Measurements from ENCODE around the gene XYLB.

XYLB gene

DNA sequence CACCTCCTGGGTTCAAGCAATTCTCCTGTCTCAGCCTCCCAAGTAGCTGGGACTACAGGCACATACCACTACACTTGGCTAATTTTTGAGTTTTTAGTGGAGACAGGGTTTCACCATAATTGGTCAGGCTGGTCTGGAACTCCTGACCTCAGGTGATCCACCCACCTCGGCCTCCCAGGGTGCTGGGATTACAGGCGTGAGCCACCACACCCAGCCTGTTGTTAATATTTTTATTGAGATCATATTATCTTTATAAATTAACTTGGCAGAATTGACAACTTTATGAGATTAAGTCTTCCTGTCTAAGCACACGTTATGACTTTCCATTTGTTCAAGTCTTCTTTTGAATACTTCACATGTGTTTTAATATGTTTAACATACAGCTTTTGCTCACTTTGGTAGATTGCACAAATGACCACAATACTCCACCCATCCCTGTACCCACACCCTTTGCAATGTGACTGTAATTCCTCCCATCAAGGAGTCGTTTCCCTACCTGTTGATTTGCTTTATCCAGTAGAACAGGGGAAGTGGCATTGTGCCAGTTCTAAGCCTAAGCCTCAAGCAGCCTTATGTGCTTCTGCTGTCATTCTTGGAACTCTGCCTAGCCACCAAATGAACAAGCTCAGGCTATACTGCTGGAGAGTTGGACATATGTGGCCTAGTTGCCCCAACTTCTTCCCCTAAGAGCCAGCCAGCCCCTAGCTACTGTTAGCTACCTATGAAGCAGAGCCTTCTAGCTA lies 8.2 kb downstream of the XYLB start:
- peak; percentile 31 for DNase-seq (ENCODE audit: low read depth, low spot score)
- no peak overlapping the region for H3K27ac ChIP-seq

DNA sequence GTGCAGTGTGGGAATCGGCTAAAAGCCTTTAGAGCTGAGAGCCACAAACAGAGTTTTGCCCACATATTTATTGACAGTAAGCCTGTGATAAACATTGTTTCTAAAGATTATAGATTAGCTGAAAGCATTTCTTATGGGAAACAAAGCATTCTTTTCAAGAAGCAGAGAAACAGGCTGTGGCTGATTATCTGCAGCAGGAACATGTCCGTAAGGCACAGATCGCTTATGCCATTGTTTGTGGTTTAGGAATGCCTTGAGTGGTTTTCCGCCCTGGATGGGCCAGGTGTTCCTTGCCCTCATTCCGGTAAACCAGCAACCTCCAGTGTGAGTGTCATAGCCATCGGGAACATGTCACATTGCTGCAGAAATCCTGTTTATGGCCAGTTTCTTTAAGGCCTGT lies 12.5 kb downstream of the XYLB start:
- H3K27ac ChIP-seq = no peak overlapping the region
- DNase-seq (ENCODE audit: low read depth, low spot score) = no peak

DNA sequence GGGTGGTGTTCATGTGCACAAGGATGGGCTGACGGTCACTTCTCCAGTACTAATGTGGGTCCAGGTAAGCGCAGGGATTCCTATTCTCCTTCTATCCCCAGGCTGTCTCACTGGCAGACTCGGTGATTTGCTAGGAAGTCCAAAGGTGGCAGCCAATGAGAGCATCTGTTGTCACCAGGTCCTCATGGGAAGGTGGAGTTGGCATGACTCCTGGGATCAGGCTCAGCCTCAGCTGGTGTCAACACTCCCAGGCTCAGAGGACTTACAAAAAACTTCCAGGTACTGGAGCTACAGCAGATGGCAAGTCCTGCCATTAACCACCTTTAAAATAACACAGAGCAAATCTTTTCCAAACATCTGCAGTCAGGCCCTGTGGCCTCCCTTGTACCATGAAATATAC lies 13.8 kb downstream of the XYLB start:
- H3K27ac ChIP-seq = no peak overlapping the region
- DNase-seq (ENCODE audit: low read depth, low spot score) = no peak

DNA sequence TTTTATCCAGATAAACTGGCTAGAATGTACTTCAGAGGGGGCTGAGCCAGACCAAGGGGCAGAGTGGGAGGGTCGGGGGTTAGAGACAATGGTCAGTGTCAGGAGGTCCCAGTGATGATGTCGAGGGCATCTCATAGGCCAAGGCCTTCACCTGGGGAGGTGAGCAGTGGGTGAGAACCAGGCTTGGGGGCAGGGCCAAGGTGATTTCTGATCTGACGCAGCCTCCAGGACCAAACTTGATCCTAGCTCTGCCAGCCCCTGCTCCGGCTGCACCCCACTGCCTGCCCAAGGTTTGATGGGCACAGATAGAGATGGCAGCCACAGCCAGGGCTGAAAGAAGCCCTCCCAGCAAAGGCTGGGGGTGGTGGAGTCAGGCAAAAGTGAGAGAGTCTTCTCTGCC lies 14.9 kb downstream of the XYLB start:
- no peak for DNase-seq (ENCODE audit: low read depth, low spot score)
- H3K27ac ChIP-seq = no peak overlapping the region

DNA sequence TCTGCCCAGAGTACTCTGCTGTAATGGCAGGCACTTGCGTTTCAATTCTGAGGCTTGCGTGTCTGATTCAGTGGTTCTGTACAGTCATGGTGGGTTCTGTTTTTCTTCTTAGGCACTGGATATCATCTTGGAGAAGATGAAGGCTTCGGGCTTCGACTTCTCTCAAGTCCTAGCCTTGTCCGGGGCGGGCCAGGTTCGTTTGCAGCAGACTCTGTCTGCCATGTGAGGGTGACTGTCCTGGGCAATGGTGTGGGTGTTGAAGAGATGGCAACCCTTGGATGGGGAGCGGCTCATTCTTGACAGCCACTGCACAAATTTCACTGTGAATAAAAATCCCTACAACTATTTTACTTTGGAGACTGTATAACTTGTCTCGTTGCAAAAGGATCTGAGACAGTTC lies 16.2 kb downstream of the XYLB start:
- DNase-seq (ENCODE audit: low read depth, low spot score) = no peak

DNA sequence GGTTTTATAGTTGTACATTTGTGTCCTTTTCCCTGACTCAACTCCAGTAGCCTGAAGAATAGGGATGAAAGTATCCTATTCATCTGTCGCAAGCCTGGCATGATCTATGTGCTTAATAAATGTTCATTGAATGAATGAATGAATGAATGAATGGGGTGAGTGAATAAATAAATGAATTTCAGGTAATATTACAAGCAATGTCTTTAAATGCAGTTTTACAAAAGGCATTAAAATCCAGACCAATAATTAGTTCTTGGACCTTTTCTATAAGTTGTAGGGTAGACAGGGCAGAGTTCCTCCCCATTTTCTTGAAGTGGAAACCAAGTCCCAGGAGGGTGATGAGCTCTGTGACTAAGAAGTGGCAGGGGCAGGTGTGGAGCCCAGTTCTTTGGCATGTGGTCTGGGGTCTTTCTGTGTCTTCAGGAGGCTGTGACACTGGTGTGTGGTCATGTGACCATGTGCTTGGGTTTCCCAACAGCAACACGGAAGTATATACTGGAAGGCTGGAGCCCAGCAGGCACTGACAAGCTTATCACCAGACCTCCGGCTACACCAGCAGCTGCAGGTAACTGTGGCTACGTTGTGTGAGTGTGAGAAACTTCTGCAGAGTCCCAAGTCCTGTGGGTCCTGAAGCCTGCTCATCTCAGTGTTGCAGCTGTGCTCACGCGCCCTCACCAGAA lies 18.3 kb downstream of the XYLB start:
- no peak overlapping the region for H3K27ac ChIP-seq
- no peak for DNase-seq (ENCODE audit: low read depth, low spot score)

More for the DNA sequence above, 16.2 kb downstream of the XYLB start:
- no peak overlapping the region for H3K27ac ChIP-seq

DNA sequence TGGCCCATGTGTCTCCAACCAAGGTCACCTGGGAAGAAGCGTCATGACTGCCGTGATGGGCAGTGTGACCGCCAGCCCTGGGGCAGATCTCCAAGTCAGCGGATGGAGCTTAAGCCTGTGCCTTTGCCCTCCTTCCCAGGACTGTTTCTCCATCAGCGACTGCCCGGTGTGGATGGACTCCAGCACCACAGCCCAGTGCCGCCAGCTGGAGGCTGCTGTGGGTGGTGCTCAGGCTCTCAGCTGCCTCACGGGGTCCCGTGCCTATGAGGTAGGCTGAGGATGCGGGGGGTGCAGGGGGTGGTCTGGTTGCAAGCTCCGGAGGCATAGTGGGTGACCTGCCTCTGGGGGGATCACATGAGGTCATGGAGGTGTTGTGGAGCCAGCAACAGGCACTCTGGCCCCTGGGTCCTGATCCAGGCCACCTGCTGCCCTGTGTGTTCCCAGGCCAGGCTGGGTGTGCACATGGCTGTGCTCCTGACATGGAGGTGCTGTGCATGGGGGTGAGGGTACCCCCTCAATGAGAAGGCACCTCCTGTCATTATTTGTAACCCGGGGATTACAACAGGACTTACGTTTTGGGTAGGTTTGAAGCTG lies 19.0 kb downstream of the XYLB start:
- no peak for DNase-seq (ENCODE audit: low read depth, low spot score)
- no peak overlapping the region for H3K27ac ChIP-seq

DNA sequence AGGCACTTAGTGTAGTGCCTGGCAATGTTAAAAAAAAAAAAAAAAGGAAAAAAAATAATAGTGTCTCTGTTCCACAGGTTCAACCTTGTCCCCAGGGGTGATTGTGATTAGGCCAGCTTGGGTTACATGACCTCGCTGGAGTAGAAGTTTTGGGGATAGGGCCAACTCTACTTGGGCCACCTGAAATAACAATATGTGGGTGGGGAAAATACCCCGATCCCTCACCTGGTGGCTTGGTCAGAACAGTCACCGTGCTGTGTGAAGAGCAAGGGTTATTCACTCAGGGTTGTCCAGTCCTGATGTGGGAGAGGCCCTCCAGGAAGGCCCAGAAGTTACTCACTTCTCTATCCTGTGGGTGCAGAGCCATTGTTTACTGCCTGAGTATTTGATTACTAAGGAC lies 19.5 kb downstream of the XYLB start:
- no peak overlapping the region for H3K27ac ChIP-seq
- DNase-seq (ENCODE audit: low read depth, low spot score) = no peak

DNA sequence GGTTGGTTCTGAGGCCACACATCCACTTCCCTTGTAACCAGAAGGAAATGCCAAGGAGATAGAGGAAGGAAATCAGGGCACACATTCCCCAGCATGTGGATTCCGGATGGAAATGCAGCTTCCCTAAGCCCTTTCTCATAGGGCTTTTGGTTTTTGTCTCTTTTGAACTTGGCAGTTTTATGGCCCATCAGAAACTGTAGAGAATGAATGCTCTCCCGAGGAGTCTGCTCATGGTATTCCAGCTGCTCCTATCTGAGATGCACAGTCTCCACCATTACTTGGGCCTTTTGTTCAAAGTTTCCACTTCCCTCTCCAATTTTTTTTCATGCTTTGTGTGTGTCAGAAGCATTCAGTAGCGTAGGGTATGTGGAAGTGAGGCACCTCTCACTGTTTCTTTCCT lies 21.2 kb downstream of the XYLB start:
- H3K27ac ChIP-seq = no peak overlapping the region
- DNase-seq (ENCODE audit: low read depth, low spot score) = no peak

DNA sequence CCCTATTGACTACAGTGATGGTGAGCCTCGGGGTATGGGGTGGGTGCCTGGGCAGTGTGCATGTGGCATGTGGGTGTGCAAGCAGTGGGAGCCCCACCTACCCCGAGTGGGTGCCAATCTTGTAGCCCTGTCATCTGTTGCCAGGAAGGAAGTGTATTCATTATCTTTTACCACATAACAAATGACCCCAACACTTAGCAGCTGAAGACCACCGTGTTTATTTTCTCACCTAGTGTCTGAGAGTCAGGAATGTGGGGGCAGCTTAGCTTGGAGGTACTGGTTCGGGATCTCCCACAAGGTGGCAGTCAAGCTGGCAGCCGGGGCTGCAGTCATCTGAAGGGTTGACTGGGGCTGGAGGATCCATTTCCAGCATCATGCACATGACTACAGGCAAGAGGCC lies 21.7 kb downstream of the XYLB start:
- no peak overlapping the region for H3K27ac ChIP-seq
- no peak for DNase-seq (ENCODE audit: low read depth, low spot score)

DNA sequence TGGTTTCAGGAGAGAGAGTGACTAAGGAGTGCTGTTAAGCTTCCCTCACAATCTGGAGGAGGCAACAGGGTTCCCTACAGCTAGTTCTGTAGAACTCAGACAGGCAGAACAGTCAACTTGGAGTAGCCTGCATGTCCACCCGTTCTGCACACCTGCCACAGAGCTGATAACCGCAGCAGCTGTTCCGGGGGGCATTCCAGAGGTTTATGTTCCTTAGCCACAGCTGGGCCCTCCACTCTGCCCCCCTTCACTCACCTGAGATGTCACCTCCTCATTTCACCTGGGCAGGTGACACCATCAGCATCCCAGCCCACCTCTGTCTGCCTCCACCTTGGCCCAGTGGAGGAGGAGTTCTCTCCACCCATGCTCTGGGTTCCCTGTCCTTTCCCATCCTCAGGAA lies 22.6 kb downstream of the XYLB start:
- no peak for DNase-seq (ENCODE audit: low read depth, low spot score)
- no peak overlapping the region for H3K27ac ChIP-seq

DNA sequence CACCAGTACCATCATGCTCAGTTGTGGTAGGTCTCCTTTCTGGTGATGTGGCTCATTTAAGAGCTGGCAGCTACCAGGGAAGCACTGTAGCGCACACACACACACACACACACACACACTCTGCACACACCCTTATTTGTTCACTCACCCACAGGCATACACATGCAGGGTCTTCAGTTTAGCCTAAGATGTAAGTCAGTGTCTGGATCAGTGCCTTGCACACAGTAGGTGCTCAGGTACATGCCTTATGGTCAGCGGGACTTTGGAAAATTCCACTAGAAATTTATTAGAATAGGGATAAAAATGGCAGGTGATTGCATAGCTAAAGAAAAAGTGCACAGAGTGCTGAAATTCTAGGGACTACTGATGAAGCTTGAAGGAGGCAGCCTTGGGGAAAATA lies 23.6 kb downstream of the XYLB start:
- DNase-seq (ENCODE audit: low read depth, low spot score) = no peak
- H3K27ac ChIP-seq = no peak overlapping the region

DNA sequence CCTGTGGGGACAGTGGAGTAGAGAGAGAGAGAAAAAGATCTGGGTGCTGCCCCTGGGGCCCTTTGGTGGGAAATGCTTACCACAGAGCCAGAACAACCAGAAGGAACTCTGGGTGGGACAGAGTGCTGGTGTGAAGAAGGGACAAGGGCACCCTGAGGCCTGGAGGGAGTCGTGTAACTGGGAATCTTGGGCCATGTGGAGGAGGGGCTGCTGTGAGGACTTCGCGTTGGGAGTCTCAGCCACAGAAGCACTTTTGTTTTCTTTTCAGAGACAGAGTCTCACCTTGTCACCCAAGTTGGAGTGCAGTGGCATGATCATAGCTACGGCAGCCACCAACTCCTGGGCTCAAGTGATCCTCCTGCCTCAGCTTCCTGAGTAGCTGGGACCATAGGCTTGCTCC lies 24.3 kb downstream of the XYLB start:
- H3K27ac ChIP-seq = no peak overlapping the region

DNA sequence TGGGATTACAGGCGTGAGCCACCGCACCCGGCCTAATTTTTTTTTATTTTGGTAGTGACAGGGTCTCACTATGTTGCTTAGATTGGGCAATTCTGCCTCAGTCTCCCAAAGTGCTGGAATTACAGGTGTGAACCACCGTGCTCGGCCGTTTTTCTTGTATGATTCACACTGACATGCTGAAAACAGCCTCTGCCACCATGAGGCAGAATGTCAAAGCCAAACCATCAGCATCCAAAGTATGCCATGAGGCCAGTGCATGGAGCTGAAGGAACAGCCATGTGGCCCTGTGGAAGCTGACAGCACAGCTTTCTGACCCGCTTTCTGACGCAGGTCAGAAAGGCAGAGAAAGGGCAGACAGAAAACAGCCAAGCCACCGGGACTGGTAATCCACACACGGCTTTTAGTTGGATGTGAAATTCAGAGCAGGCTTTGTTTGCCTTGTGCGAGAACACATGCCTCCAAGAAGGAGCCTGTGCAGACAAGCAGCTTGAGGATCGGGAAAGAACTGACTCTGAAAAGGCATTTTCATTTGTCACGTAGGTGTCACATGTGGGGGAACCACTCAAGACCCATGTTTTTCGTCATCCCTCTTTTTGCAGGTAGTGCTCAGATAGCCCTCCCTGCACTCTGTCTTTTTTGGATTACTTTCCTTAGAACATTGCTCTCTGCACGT lies 25.1 kb downstream of the XYLB start:
- peak overlapping the region; percentile 13 for H3K27ac ChIP-seq
- peak; percentile 63 for DNase-seq (ENCODE audit: low read depth, low spot score)

More for the DNA sequence above, 24.3 kb downstream of the XYLB start:
- DNase-seq (ENCODE audit: low read depth, low spot score) = no peak

DNA sequence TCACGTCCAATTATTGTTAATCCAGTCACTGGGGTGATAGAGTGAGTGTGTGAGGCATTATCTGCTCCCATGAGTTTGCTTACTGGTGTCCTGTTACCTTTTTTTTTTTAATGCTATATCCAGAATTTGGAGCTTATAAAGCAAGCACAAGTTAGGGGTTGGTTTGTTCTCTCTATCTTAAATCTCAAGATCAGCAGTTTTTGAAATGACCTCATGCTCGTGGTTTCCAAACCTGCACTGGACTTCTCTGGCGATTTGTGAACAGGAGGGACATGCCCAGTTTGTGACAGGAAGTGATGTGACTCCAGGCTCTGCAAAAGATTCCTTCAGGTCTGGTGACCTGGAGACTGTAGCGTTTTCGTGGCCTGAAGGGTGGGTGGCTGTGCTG lies 25.6 kb downstream of the XYLB start:
- no peak overlapping the region for H3K27ac ChIP-seq
- no peak for DNase-seq (ENCODE audit: low read depth, low spot score)

DNA sequence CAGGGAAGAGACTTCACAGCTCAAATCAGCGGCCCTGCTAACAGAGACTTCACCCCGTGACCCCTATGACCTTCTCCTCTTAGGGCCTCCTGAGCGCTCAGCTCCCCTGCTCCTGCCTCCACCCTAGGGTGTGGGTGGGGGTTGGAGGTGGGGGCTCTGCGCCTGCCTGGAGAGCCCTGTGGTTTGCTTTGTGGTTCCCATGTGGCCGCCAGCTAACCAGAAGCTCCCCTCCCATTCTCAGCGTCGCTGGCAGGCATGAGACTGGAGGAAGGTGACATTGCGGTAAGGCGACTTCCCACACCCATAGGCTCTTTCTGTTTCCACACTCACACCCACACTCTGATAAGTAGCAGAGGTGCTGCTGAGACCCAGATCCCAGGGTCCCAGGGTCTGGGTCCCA lies 27.6 kb downstream of the XYLB start:
- no peak for DNase-seq (ENCODE audit: low read depth, low spot score)
- no peak overlapping the region for H3K27ac ChIP-seq

DNA sequence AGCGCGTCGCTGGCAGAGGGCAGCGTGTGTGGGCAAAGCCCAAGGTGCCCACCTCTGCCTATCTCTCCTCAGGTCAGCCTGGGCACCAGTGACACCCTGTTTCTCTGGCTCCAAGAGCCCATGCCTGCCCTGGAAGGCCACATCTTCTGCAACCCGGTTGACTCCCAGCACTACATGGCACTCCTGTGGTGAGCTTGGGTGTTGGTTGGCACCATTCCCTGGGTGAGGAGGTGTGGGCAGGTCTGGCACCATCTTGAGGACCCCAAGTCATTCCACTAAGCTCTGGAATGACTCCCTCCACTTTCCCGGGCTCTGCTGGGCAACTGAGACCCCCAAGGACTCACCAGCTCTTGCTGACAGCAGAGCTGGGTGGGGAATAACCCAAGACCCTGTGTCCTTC lies 28.5 kb downstream of the XYLB start:
- no peak overlapping the region for H3K27ac ChIP-seq
- DNase-seq (ENCODE audit: low read depth, low spot score) = no peak

DNA sequence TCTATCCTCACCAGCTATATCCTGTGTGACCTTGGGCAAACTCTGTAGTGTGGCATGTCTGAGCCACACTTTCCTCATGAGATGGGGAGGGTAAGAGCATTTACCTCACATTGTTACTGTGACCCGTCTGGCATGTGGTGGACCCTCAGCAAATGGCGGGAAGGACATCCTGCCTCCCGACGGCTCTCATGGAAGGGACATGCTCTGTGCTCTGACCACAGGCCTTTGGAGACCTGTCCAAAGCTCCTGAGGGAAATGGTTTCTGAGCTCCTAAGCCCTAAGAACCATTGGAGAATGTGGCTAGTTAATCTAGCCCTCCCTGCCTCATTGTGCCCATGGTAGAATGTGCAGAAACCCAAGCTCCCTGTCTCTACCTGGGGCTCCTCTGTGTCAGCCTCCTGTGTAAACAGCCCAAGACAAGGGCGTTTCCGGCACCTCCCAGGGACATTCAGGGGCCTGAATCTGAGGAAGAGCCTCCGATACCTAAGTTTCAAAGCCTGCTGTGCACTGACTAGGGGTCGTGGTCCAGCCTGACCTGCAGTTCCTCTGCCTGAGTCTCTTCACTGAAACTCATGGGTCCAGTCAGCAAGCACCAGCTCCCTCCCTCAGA lies 29.0 kb downstream of the XYLB start:
- no peak overlapping the region for H3K27ac ChIP-seq
- no peak for DNase-seq (ENCODE audit: low read depth, low spot score)

DNA sequence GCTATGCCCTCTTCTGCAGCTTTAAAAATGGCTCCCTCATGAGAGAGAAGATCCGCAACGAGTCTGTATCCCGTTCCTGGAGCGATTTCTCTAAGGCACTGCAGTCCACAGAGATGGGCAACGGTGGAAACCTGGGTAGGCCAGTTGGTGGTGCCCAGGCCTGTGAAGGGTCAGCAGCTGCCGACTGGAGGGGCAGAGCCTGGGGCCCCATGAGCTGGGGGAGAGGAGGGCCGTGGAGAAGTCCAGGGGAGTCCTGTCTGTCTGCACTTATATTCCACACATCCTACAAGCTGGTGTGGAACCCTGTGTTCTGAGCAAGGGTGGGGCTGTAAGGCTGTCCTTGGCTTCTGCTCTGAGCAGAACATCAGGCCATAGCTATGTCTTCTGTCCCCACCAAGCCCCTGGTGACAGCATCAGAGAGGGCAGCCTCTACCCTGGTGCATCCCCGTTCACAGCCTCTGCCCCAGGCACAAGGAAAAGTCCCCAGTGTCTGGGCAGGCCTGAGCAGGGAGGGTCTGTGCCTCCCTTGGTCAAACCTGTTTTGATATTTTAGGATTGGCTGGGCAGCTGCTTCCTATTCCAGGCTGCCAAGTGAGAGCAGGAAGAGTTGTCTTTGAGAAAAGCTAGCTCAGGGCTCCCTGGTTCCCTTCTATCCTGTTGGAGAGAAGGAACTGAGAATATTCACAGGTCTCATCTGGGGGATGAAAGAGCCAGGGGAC lies 29.7 kb downstream of the XYLB start:
- no peak overlapping the region for H3K27ac ChIP-seq
- no peak for DNase-seq (ENCODE audit: low read depth, low spot score)

DNA sequence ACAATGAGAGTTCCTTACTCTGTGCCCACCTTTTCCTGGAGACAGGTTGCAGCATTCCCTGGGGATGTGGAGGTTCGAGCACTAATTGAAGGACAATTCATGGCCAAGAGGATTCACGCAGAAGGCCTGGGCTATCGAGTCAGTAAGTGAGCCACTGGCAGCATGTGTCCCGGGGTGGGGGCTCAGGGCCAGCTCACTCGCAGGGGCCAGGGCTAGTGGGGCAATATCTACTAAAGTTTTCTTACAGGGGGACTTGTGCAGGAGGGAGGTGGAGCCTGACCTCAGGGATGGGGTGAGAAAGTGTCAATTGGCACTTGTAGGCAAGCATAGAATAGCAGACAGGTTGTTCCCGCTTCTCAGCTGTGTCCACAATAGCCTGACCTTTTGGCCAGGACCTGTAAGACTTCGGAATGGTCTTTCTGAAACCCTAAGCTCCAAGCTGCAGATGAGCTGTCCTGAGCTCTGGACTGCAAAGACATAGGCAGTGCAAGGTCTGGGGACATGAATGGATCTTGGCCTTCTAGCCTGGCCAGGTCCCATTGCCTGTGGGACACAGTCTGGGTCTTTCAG lies 32.7 kb downstream of the XYLB start:
- no peak overlapping the region for H3K27ac ChIP-seq
- no peak for DNase-seq (ENCODE audit: low read depth, low spot score)
